ENCODE results near the gene NEK5. TPM values are rescaled to one million over a fixed set of nuclear protein-coding genes. Genes with fewer than 3 reads are reported as not detected.
"Not testable (repeated sequence)": the region's sequence is repeated elsewhere in the genome, so short reads cannot be mapped to it uniquely, and the experiment has no call there.

The NEK5 gene, protein sequence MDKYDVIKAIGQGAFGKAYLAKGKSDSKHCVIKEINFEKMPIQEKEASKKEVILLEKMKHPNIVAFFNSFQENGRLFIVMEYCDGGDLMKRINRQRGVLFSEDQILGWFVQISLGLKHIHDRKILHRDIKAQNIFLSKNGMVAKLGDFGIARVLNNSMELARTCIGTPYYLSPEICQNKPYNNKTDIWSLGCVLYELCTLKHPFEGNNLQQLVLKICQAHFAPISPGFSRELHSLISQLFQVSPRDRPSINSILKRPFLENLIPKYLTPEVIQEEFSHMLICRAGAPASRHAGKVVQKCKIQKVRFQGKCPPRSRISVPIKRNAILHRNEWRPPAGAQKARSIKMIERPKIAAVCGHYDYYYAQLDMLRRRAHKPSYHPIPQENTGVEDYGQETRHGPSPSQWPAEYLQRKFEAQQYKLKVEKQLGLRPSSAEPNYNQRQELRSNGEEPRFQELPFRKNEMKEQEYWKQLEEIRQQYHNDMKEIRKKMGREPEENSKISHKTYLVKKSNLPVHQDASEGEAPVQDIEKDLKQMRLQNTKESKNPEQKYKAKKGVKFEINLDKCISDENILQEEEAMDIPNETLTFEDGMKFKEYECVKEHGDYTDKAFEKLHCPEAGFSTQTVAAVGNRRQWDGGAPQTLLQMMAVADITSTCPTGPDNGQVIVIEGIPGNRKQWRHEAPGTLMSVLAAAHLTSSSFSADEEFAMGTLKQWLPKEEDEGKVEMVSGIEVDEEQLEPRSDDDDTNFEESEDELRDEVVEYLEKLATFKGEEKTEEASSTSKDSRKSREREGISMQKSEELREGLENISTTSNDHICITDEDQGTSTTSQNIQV
- polyA plus RNA-seq (2012; ENCODE audit: insufficient read depth, insufficient read length): 0.61 TPM

DNA sequence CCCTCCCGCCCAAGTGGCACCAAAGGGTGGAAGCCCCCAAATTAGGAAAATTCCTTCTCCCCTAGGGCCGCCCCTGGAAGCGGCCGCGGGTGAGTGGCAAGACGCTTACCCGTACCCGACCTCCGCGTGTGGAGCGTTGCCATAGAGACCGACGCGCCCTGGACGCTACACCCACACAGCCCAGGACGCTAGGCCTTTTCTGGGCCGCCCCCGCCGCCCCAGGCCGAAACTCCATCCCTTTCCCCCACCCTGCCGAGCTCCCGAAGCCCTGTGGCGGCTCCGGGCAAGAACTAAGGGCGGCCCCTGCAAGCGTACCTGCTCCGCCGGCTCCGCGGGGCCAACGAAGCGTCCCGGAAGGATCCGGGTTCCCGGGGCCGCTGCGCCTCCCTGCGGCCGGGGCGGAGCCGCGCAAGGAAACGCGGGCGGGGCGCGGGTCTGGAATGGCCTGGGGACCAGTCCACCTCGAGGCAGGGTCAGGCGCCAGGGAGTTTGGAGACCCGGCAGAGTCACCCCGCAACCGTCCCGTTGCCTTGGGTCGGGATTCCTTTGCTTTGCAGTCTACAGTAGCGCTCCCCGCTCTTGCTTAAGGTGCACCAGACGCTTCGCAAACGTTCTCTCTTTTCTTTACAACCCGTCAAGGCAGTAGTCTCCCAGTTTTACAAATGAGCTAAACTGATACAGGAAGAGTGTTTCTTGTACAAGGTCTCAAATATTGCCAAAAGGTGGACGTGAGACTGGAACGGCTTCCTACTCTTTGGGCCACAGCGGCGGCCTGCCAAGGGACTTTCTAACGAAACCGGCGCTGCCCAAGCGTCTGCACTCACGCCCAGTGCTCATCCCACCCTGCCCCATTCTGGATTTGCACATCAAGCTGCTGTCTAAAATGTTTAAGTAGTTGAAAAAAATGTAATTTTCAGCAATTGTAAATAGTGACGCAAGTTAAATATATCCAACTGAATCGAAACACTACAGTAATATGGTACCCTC, at the start of gene NEK5:
Gene NEK5, minus strand, starts transcription at position 360 of the 987 bp plus-strand sequence. CDS start 1,591 bp downstream, outside the sequence.
- peak within 1 kb of the TSS; percentile 55 for H3K4me3 ChIP-seq (ENCODE audit: low read length)
- peak; percentile 18 for DNase-seq (ENCODE audit: low read depth, low spot score)

DNA sequence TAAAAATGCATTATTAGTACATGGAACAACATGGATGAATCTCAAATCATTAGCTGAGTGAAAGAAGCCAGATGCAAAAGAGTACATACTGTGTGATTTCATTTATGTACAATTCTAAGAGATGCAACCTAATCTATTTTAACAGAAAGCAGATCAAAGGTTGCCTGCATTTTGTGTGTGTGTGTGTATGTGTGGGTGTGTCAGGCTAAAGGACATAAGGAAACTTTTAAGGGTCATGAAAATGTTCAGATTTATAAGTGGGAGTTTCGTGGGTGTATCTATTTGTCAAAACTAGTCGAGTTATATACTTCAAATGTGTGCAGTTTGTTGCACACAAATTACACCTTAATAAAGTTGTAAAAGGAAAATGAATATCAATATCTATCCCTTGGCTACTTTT, 48.4 kb upstream of the NEK5 start:
- H3K4me3 ChIP-seq (ENCODE audit: low read length): no peak overlapping the region
- DNase-seq (ENCODE audit: low read depth, low spot score): no peak

DNA sequence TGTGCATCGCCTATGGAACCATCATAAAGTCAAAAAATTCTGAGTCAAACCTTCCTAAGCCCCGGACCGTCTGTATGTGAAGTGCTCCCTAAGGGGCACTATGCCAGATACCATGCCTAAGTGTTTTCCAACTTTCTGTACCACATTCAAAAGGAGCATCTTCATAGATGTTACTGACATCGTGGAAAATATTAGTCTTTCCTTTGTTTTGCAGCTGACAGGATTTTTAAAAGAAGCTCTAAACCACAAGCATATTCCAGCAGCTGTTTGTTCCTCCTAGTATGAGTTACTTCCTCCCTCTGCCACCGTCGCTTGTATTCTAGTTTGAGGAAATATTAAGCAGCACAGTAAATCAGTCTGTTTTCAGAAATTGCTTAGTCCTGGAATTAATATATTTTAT, 45.1 kb upstream of the NEK5 start:
- H3K4me3 ChIP-seq (ENCODE audit: low read length); DNase-seq (ENCODE audit: low read depth, low spot score): not testable (repeated sequence)

DNA sequence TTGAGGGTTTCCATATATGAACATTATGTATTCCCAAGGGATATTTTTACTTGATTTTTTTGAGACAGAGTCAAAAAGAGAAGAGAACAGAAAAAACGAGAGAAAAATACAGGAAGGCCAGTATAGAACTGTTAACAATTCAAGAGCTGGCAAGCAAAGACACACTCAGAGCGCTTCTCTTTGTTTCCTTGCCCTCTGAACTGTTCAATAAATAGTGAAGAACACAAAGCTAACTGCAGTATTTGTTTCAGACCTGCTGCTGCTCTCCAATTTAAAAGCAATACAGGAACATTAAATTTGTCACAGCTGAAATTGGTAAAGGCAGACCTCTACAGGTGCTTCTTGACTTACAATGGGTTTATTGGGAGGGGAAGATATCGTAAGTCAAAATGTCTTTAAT, 44.5 kb upstream of the NEK5 start:
- no peak overlapping the region for H3K4me3 ChIP-seq (ENCODE audit: low read length)
- DNase-seq (ENCODE audit: low read depth, low spot score): no peak

DNA sequence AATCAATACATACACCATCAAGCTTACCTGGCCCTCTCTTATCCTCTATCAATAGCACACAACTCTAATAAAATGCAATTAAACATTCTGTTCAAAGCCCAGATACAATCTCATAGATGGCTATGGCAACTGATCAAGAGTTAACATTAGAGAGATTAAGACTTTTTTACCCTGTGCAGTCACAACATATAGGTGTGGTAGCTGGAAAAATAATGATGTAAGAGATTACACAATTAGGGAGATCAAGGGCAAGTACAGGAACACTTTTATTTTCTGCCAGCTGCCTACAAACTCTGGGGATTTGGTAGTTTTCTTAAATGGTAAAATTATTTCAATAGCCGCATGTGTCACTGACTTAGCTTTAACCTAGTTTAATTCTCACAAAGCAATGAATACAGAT, 42.8 kb upstream of the NEK5 start:
- not testable (repeated sequence) for H3K4me3 ChIP-seq (ENCODE audit: low read length); DNase-seq (ENCODE audit: low read depth, low spot score)

DNA sequence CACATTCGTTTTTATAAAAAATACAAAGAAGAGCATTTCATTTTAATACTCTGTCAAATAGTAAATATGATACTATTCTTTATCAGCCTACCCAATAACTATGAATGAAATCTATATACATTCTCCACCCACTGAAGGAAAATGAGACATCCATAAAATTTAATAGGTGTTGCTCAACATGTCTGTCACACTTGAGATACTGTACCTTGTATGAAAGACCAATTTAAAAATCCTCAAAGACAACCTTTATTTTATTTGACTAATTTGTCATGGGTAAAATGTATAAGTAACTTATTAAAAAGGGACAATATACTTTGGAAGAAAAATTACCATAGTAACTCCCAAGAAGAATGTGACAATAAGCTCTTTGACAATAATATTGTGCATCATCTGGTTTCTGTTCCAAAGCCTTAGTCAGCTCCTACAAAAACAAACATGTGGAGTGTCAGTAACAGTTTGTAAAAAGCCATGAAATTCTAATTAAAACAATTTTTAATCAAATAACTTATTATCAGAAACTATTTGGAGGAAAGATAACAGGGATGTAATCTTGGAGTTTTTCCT, 42.0 kb upstream of the NEK5 start:
- H3K4me3 ChIP-seq (ENCODE audit: low read length); DNase-seq (ENCODE audit: low read depth, low spot score): not testable (repeated sequence)

DNA sequence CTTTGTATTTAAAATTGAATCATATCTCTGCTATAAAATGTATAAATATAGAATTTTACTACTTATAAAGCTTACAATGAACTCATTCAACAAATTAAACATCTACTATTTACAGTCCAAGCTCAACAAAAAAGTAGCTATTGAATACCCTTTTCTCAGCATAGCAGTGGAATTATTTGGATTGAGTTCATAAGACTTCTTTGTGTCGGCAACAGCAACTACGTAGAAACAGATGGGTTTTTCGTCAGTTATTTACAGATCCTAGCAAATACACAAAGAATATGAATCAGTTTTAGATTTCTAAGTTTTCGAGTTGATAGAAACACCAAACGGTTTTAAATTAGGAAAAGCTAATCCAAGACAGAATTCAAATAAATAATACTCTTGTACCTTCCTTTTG, 41.0 kb upstream of the NEK5 start:
- H3K4me3 ChIP-seq (ENCODE audit: low read length): no peak overlapping the region
- DNase-seq (ENCODE audit: low read depth, low spot score): no peak

DNA sequence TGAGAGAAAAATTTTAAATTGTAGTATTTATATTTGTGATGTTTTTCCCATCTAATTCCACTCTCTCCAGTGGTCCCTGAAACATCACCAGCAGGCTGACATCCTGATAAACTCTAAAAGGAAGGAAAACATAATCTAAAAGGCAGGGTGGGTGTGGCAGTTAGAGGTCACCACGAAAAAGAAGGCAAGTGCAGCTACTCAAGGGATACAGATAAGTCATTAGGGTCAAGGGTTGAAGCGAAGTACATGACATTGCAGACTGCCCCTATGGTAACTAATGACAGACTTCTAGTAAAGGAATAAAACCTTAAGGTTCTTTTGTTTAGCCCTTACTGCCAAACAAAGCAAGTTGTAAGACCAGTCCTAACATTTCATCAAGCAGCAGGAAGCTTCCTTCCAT, 36.5 kb upstream of the NEK5 start:
- no peak for DNase-seq (ENCODE audit: low read depth, low spot score)
- no peak overlapping the region for H3K4me3 ChIP-seq (ENCODE audit: low read length)

DNA sequence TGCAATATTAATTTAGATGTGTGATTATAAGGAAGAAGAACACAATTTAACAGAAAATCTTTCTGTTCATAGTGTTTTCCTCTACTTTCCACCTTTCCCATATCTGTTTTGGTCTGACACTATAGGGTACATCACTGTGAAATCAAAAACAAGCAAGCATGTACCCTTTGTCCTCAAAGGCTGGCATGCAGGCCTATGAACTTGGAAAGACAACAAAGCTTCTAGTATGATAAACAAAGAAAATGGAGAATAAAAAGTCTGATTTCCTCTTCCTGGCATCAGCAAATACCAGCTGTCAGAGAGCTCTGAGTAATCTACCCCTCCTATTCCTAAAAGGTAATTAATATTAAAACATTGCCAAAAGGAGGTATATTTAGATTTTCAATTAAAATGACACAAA, 36.1 kb upstream of the NEK5 start:
- no peak overlapping the region for H3K4me3 ChIP-seq (ENCODE audit: low read length)
- DNase-seq (ENCODE audit: low read depth, low spot score): no peak

DNA sequence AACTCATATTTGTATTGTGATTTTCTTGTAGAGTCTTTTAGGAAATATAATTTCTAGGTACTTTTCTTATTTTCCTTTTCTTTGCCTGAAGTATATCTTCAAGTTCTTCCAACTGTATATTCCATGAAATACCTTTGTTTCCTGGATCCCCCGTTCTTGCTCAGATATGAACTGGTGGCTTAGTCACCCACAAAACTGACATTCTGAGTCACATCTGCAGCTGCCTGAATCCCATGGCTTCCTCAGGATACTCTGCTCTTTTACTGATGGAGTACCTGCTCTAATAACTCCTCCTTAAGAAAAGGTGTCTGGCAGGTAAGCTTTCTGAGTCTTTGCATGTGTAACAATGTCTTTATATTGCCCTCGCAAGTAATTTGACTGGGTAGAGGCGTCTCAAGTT, 35.0 kb upstream of the NEK5 start:
- H3K4me3 ChIP-seq (ENCODE audit: low read length); DNase-seq (ENCODE audit: low read depth, low spot score): not testable (repeated sequence)

DNA sequence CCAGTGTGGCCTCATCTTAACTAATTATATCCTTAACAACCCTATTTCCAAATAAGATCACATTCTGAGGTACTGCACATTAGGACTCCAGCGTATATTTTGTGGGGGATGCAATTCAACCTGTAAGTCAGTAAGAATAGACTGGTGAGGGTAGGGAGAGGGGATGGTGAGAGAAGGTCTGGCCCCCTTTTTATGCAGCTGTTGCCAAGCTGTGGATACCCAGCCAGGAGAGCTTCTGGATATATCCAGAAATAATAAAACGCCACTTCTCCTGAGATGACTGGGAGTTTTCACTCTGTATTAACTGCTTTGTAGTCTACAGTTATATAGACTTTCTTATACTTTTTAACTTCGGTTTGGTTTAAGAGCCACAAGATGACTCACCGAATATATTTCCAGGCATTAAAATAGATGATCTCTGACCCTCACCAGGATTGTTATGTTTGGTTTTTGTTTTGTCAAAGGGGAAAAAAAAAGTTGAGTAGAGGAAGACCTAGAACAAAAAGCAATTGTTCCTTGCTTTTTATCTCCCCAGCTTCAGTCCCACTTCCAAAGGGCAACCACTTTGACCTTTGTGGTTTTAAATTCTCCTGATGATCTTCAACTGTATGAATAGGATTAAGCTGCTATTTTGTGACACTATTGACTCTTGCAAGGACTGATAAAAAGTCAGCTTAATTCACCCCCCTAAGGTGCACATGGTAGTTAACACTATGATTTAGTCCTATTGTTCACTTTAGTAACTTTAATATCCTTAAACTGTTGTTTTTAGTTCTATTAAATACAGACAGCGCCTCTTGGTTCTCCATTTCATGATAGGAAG, 33.6 kb upstream of the NEK5 start:
- no peak for DNase-seq (ENCODE audit: low read depth, low spot score)
- H3K4me3 ChIP-seq (ENCODE audit: low read length): no peak overlapping the region

DNA sequence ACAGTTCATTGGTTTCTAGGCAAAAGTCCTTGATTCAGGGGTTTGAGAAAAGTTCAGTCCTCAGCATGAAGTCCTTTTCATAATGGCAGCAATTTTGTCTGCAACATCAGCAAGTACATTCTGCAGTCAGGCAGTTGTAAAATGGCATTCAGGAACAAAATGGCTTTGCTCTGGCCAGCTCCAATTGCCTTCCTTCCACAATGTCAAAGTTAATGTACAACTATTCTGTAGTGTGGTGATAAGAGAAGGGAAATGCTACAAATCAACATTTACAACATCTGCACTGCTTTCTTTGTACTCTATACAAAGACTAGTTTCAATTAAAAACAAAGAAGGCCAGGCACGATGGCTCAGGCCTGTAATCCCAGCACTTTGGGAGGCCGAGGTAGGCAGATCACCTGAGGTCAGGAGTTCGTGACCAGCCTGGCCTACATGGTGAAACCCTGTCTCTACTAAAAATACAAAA, 32.3 kb upstream of the NEK5 start:
- DNase-seq (ENCODE audit: low read depth, low spot score): no peak
- H3K4me3 ChIP-seq (ENCODE audit: low read length): no peak overlapping the region

DNA sequence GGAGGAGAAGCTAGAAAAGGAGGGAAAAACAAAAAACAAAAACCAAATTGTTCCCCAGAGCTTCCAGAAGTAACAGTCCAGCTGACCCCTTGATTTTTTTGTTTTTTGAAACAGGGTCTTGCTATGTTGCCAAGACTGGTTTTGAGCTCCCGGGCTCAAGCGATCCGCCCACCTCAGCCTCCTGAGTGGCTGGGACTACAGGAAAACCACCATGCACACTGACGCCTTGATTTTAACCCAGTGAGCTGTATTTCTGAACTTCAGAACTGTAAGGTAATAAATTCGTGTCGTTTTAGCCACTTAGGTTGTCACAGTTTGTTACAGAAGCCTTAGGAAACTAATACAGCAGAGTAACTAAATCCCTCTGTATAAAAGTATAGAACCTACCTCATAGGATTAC, 31.6 kb upstream of the NEK5 start:
- no peak overlapping the region for H3K4me3 ChIP-seq (ENCODE audit: low read length)
- no peak for DNase-seq (ENCODE audit: low read depth, low spot score)

DNA sequence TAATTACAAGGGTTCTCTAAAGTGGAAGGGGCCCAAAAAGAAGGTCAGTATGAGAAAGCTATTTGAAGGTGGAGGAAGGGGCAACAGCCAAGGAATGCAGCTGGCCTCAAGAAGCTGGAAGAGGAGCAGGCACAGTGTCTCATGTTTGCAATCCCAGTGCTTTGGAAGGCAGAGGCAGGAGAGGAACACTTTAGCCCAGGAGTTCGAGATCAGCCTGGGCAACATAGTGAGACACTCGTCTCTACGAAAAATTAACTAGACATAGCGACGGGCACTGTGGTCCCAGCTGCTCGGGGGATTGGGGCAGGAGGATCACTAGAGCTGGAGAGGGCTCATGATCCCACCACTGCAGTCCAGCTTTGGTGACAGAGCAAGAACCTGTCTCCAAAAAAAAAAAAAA, 31.2 kb upstream of the NEK5 start:
- no peak for DNase-seq (ENCODE audit: low read depth, low spot score)
- no peak overlapping the region for H3K4me3 ChIP-seq (ENCODE audit: low read length)

DNA sequence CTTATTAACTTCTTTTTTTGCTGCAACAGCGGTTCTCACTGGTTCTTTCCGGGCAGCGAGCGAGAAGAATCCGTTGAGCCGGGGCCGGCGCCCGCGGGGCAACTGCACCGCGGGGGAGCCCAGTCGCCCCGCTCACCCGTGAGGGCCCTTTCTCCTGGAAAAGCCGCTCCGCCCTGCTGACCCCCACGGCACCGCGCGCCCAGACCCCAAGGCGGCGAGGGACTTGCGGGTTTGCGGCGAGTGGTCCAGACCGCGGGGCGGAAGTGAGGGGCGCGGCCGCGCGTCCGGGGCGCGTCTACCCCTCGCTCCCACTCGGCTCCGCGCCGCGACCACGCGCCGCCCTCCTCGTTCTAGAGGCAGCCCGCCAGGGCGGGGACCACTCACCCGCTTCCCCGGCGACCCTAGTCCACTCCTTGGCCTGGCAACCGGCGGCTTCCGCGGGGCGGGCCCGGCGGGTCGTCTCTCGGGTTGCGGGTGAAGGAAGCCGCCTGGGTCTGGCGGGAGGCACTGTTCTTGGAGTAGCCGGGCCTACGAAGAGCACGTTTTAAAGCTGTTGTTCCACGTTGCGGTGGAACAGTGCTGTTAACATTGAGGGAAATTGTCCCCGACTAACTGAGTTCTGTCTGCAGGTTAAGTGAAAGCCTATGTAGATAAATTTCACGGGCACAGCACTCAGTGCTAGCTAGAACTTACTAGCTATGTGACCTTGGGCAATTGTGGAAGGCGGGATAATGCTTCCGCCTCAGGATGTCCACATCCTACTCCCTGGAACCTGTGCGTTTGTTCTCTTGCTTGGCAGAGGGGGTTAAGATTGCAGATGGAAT, 30.5 kb upstream of the NEK5 start, which contains the start of gene NEK3:
Gene NEK3, minus strand, starts transcription at position 439 of the 824 bp plus-strand sequence. CDS start 3,406 bp downstream, outside the sequence.
- no peak for DNase-seq (ENCODE audit: low read depth, low spot score)
- H3K4me3 ChIP-seq (ENCODE audit: low read length): peak within 1 kb of the TSS; percentile 48

DNA sequence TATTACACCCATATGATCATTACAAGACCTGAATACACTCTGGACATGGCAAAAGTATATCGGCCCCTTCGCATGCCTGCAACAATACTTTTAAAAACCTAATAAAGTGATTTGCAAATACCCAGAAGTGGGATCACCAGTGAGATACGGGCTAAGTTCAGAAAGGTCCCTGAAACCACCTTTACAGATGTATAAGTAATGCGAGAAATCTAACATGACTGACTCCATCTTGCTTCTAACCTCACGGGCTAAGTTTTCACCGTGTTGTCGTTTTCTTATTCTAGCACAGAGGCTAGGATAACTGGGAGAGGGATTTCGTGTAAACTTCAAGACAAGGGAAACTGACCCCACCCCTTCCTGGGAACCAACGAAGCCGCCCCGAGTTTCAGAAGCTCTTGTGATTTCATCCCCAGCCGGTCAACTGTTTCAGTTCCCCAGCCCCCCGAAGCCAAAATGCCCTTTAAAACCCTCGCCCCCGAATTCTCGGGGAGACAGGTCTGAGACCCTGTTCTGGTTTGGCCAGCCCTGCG, 29.8 kb upstream of the NEK5 start:
- peak overlapping the region; percentile 48 for H3K4me3 ChIP-seq (ENCODE audit: low read length)
- no peak for DNase-seq (ENCODE audit: low read depth, low spot score)

Data from Jurkat, Clone E6-1 (cell line).